HEK293T (cell line): ENCODE measurements around the gene GFOD2.

Experiments used
- ARNT ChIP-seq: fragments of 450-650 bp; IDR thresholded peaks from 2 replicates; pipeline ENCODE4 v1.6.1; 2017; ENCODE audit warnings: mild to moderate bottlenecking
- BHLHE40 ChIP-seq: fragments of 450-650 bp; IDR thresholded peaks from 2 replicates; pipeline ENCODE4 v1.6.1; 2016; ENCODE audit warnings: mild to moderate bottlenecking, moderate library complexity, borderline replicate concordance
- FOXM1 ChIP-seq: fragments of 450-650 bp; IDR thresholded peaks from 2 replicates; pipeline ENCODE4 v1.6.1; 2017; ENCODE audit warnings: mild to moderate bottlenecking, borderline replicate concordance
- L3MBTL2 ChIP-seq: fragments of 450-650 bp; conservative IDR thresholded peaks from 2 replicates; pipeline ENCODE4 v1.6.1; 2016; ENCODE audit warnings: mild to moderate bottlenecking
- LEF1 ChIP-seq: fragments of 450-650 bp; IDR thresholded peaks from 2 replicates; pipeline ENCODE4 v1.6.1; 2017; ENCODE audit warnings: mild to moderate bottlenecking, borderline replicate concordance
- NFRKB ChIP-seq: fragments of 450-650 bp; IDR thresholded peaks from 2 replicates; pipeline ENCODE4 v1.6.1; 2016; ENCODE audit warnings: mild to moderate bottlenecking, moderate library complexity
- SUZ12 ChIP-seq: fragments of 450-650 bp; IDR thresholded peaks from 2 replicates; pipeline ENCODE4 v1.6.1; 2016; ENCODE audit warnings: mild to moderate bottlenecking
- TARDBP ChIP-seq: fragments of 450-650 bp; IDR thresholded peaks from 2 replicates; pipeline ENCODE4 v1.6.1; 2016
- ZNF384 ChIP-seq: fragments of 450-650 bp; IDR thresholded peaks from 2 replicates; pipeline ENCODE4 v1.6.1; 2016

GRCh38 chr16:67675999-67676398 is 43.1 kb downstream of the GFOD2 start:
- TF ChIP-seq FOXM1 = no peak
- TF ChIP-seq LEF1 = no peak
- no peak for TF ChIP-seq NFRKB
- no peak for TF ChIP-seq SUZ12
- no peak for TF ChIP-seq L3MBTL2
- TF ChIP-seq TARDBP = no peak
- TF ChIP-seq BHLHE40 = no peak
- no peak for TF ChIP-seq ARNT
- TF ChIP-seq ZNF384 = no peak
